GM18868 (cell line): ENCODE measurements around the gene IL36A.

Experiments
- ATAC-seq: cut with Tn5 transposase; IDR thresholded peaks from one replicate; pipeline ENCODE4 v1.9.1; 2021; ENCODE audit warnings: mild to moderate bottlenecking, moderate library complexity; ENCODE audit not compliant: unreplicated experiment

The IL36A gene

DNA sequence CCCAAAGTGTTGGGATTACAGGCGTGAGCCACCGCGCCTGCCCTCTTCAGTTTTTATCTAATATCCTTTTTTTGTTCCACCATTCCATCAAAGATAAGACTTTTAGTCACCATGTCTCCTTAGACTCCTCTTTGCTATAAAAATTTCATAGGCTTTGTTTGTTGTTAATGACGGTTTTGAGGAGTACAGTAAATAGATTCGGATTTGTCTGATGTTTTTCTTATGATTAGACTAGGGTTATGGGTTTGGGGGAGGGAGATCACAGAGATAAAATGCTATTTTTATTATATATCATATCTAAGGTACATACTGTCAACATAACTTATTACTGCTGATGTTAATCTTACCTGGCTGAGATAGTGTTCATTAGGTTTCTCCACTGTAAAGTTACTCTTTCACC lies 41.2 kb downstream of the IL36A start:
- no peak for ATAC-seq

DNA sequence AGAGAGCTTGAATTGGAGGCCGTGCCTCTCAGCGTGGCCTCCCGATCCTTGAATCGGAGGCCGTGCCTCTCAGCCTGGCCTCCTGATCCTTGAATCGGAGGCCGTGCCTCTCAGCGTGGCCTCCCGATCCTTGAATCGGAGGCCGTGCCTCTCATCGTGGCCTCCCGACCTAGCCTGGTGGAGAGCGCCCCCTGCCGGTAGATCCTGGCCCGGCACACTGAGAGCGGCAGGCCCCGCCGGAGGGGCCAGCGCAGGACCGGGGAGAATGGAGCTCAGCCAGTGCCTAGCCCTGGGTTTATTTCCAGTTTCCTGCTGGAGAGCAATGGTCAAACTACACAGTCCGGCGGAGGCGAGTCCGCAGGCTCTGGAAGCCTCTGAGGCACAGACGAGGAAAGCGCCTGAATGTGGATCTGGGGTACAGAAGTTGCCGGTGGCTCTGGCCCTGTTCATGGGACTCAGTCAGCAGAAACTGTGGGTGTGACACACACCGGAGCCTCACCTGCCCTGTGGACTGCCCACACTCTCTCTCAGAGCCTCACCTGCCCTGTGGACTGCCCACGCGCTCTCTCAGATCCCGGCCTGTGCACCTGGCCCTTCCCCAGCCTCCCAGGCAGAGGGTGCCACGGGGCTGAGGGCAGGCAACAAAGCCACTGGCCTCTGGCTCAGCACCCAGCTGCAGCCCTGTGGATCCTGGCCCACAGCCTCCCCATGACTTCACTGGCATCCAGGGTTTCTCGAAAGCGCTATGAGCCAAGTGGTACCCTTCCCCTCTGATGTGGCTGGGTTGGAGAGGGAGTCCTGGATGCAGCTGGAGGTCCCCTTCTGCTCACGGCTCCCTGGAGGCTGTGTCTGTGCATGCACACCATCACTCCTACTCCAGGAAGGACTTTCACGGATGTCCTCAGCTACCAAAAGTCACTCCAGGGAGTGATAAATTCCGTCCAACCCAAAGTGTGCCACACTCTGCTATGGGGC lies 45.9 kb downstream of the IL36A start:
- ATAC-seq = no peak

DNA sequence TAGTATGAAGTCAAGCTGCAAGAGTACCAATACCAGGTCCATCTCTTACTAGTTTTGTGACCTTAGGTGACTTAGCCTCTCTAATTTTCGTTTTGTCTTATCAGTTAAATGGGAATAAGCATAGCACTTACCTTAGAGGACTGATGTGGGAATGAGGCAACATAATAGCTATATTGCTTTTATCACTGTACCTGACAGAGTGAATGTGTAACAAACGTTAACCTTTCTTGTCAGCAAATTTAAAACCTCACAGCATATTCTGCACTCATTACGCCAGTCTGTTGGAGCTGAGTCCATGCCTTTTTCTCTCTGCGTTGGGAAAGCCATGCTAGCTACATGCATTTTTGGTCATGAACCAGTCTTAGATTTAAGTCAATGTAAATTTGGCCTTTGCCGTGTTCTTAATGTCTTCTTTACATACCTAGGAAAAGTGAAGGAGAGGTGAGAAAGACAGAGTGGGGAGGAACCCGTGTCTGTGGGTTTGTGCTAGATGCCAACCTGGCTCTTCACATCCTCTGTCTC lies 47.2 kb downstream of the IL36A start, which contains the start of gene IL36B:
TSS of gene IL36B (minus strand) at position 472 of the 522 bp plus-strand sequence.
- ATAC-seq = no peak

DNA sequence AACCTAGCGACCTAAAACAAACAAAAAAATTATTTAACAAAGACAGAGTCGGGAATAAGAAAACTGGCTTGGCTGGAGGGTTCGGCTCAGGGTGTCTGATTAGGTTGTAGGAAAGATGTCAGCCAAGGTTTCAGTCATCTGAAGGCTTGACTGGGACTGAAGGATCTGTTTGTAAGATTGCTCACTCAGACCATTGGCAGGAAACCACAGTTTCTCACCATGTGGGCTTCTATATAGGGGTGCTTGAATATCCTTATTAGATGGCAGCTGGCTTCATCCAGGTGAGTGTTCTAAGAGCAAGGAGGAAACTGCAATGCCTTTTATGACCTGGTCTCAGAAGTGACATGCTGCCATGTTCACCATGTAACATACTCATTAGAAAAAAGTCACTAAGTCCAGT lies 48.4 kb downstream of the IL36A start:
- no peak for ATAC-seq

DNA sequence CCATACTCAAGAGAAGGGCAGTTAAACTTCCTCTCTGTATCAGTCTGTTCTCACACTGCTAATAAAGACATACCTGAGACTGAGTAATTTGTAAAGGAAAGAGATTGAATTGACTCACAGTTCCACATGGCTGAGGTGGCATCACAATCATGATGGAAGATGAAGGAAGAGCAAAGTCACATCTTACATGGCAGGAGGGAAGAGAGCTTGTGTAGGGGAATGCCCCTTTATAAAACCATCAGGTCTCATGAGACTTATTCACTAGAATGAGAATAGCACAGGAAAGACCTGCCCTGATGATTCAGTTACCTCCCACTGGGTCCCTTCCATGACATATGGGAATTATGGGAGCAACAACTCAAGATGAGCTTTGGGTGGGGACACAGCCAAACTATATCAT lies 48.8 kb downstream of the IL36A start:
- no peak for ATAC-seq

DNA sequence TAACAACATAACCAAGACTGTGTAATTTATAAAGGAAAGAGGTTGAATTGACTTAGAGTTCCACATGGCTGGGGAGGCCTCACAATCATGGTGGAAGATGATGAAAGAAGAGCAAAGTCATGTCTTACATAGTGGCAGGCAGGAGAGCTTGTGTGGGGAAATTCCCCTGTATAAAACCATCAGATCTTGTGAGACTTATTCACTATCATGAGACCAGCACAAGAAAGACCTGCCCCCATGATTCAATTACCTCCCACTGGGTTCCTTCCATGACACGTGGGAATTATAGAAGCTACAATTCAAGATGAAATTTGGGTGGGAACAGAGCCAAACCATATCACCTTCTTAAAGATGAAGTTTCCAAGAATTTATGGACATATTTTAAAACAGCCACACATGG lies 51.3 kb downstream of the IL36A start:
- ATAC-seq = no peak

DNA sequence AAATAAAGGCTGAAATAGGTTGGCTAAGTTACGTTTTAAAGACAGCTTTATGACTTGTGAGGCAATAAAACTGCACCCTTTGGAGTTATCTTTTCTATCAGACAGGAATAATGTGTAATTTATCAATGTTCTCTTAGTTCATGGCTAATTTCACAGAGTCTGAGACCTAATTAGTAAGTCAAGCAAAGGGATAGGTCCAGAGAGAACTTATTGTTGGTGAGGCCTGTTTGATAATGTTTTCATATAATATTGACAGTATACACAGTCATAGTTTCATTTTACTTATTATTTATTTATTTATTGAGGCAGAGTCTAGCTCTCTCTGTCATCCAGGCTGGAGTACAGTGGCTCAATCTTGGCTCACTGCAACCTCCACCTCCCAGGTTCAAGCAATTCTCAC lies 51.9 kb downstream of the IL36A start:
- ATAC-seq = no peak
